HepG2 (cell line): Measurements from ENCODE around the gene MTCH2. TPM values are rescaled to one million over a fixed set of nuclear protein-coding genes. Genes with fewer than 3 reads are reported as not detected.
A peak's percentile ranks its signal among the peaks of the same experiment; 100 is the strongest.

Experiments used
- ATAC-seq: fragments of 200-7000 bp; cut with Tn5 transposase; 3 replicates; pipeline ENCODE4 v1.9.1; 2020; ENCODE audit warnings: mild to moderate bottlenecking, moderate library complexity
- BruUV-seq: library from RNA; stranded (reverse); fragments of 400-500 nt; replicated peaks from 2 replicates; lab custom pipeline; 2021; lab: Mats Ljungman, UMichigan
- CTCF ChIA-PET: fragments of 300-600 bp; formaldehyde crosslinking; extraction: SDS; loops from one replicate; lab custom pipeline; 2021; ENCODE audit warnings: low total read pairs, inconsistent platforms, low intra/inter-chr PET ratio; lab: Yijun Ruan, JAX
- POLR2A ChIA-PET: fragments of 350-600 bp; sonication (Branson Sonifier 250); formaldehyde crosslinking; loops from one replicate; lab custom pipeline; 2020; ENCODE audit warnings: antibody characterized with exemption, inconsistent platforms; lab: Yijun Ruan, JAX
- DNase-seq: peaks from one replicate; pipeline ENCODE4 v3.0.0-alpha.2; 2015; ENCODE audit warnings: low spot score
- FAIRE-seq: peaks from 3 replicates; lab custom pipeline; 2011; peaks lifted over from hg19 to GRCh38; lab: Jason Lieb, UNC
- H2AFZ ChIP-seq: one replicate; pipeline ENCODE4 v1.6.1; 2011; ENCODE audit warnings: low read length, inconsistent platforms
- H3K27ac ChIP-seq: fragments of 300-600 bp; 3 replicates; pipeline ENCODE4 v1.8.0; 2011; ENCODE audit warnings: mixed run types, mild to moderate bottlenecking, mixed read lengths, low read length, inconsistent platforms; ENCODE audit not compliant: insufficient read depth; ENCODE audit errors: extremely low read length
- H3K27me3 ChIP-seq, 2 experiments: fragments of 200-600 bp in 1 of 2; 2 replicates in 1 of 2; 3 replicates in 1 of 2; pipeline versions ENCODE4 v1.6.0 to v1.8.0; 2011; ENCODE audit warnings: low read length in 2 of 2, mild to moderate bottlenecking in 2 of 2, moderate library complexity in 2 of 2, inconsistent platforms in 1 of 2; ENCODE audit not compliant: insufficient read depth in 2 of 2, control insufficient read depth in 1 of 2
- H3K36me3 ChIP-seq, 2 experiments: fragments of 200-600 bp in 1 of 2; replicated peaks in 1 of 2; 2 replicates in 1 of 2; 3 replicates in 1 of 2; pipeline versions ENCODE4 v1.5.1 to v1.8.0; 2011; ENCODE audit warnings: low read length in 2 of 2, inconsistent platforms in 1 of 2; ENCODE audit not compliant: insufficient read depth in 2 of 2, control insufficient read depth in 1 of 2
- H3K4me1 ChIP-seq: 2 replicates; pipeline ENCODE4 v1.5.1; 2012; ENCODE audit warnings: low read length, inconsistent platforms; ENCODE audit not compliant: insufficient read depth
- H3K4me2 ChIP-seq: 2 replicates; pipeline ENCODE4 v1.6.0; 2011; ENCODE audit warnings: low read depth, low read length, inconsistent platforms
- H3K4me3 ChIP-seq, 3 experiments: fragments of 200-600 bp in 1 of 3; sonication (generic), shearing (Covaris generic) in 1 of 3; replicated peaks in 1 of 3; 2 replicates each; pipeline ENCODE4 v1.5.1; 2011 to 2016; ENCODE audit warnings: low read length in 3 of 3, inconsistent platforms in 2 of 3, low read depth in 2 of 3, mild to moderate bottlenecking in 2 of 3, control low read depth in 1 of 3, mixed read lengths in 1 of 3; ENCODE audit not compliant: insufficient read depth in 1 of 3
- H3K79me2 ChIP-seq: one replicate; pipeline ENCODE4 v1.6.1; 2011; ENCODE audit warnings: low read length, inconsistent platforms; ENCODE audit not compliant: insufficient read depth
- H3K9ac ChIP-seq: 2 replicates; pipeline ENCODE4 v1.6.0; 2011; ENCODE audit warnings: mild to moderate bottlenecking, low read depth, low read length, inconsistent platforms; ENCODE audit not compliant: insufficient read depth
- H3K9me3 ChIP-seq: 2 replicates; pipeline ENCODE4 v1.5.1; 2012; ENCODE audit warnings: mild to moderate bottlenecking, low read length
- H4K20me1 ChIP-seq: 2 replicates; pipeline ENCODE4 v1.6.0; 2011; ENCODE audit warnings: inconsistent platforms, mild to moderate bottlenecking, low read length, moderate library complexity; ENCODE audit not compliant: insufficient read depth
- ELF3 ChIP-seq: IDR thresholded peaks from 2 replicates; pipeline ENCODE4 v1.6.1; 2016; ENCODE audit warnings: missing genetic modification reagents, missing compliant biosample characterization
- GABPB1 ChIP-seq: IDR thresholded peaks from 2 replicates; pipeline ENCODE4 v1.6.1; 2016; ENCODE audit warnings: mild to moderate bottlenecking, missing genetic modification reagents, moderate library complexity, missing compliant biosample characterization
- PAXIP1 ChIP-seq: sonication (generic); formaldehyde crosslinking; conservative IDR thresholded peaks from 2 replicates; pipeline ENCODE4 v1.4.0; 2020; ENCODE audit warnings: mild to moderate bottlenecking, missing genetic modification reagents, moderate library complexity
- RARA ChIP-seq: IDR thresholded peaks from 2 replicates; pipeline ENCODE4 v1.6.1; 2016; ENCODE audit warnings: missing genetic modification reagents, missing compliant biosample characterization
- SAP130 ChIP-seq: IDR thresholded peaks from 2 replicates; pipeline ENCODE4 v1.6.1; 2016; ENCODE audit warnings: low read depth
- XRCC5 ChIP-seq: fragments of 200-400 bp; formaldehyde crosslinking; optimal IDR thresholded peaks from 2 replicates; pipeline ENCODE3; 2017; ENCODE audit warnings: mild to moderate bottlenecking, low read length
- ZNF430 ChIP-seq: sonication (generic); formaldehyde crosslinking; IDR thresholded peaks from 2 replicates; pipeline ENCODE4 v1.9.0; 2021; ENCODE audit warnings: mild to moderate bottlenecking, missing genetic modification reagents
- in situ Hi-C: cut with HindIII; loops from 2 replicates; pipeline ENCODE4 v1.10.0; 2017; ENCODE audit warnings: low pct_unique_long_range_greater_than_20kb; ENCODE audit not compliant: extremely low pct_ligation_motif_present
- intact Hi-C: fragments of 100-400 bp; cut with micrococcal nuclease; formaldehyde crosslinking; loops from one replicate; pipeline ENCODE4 v1.10.0; 2022; ENCODE audit not compliant: unreplicated experiment
- polyA plus RNA-seq, 8 experiments: library from polyadenylated mRNA; depleted of rRNA in 3 of 8; stranded (reverse) in 7 of 8; unstranded in 1 of 8; fragments of >200 nt; fragmentation: Illumina TruSeq in 4 of 8; extraction: Trizol in 4 of 8; gene quantifications; 2 replicates each; pipeline versions ENCODE4 v1.2.1 to v1.2.3, GENCODE V29; 2011 to 2016; ENCODE audit warnings: low read depth in 4 of 8, missing spikeins in 1 of 8, mixed read lengths in 1 of 8; ENCODE audit not compliant: insufficient read depth in 1 of 8
- total RNA-seq, 5 experiments: library from RNA; depleted of rRNA; stranded (reverse); fragments of >200 nt; fragmentation: Illumina TruSeq; extraction: Trizol; gene quantifications; 2 replicates each; pipeline ENCODE4 v1.2.3, GENCODE V29; 2016; ENCODE audit warnings: low read depth in 1 of 5

MTCH2 gene
- total and polyA plus RNA-seq, 2 of the 13 experiments (the other 11 are each of a cell fraction or from before 2014, with no cell fraction given) = 112 to 272 TPM

- no peak overlapping the region; the same call in 1 of the 2 replicates for H3K4me2 ChIP-seq
- CTCF ChIA-PET = no interaction called here
Observed at GRCh38 chr11:47668665-47669064, 26.3 kb upstream of the MTCH2 start.

More at GRCh38 chr11:47668665-47669064, 26.3 kb upstream of the MTCH2 start:
- Histone ChIP-seq H3K27me3 (no peaks in the 10 kb centered on the region), H3K4me1 (peaks cover 50% of the 10 kb centered on the region), H3K9ac (no peak overlapping the region), H3K4me3 (no peak overlapping the region), H2AFZ (no peak overlapping the region), H3K9me3 (no peaks in the 10 kb centered on the region), H3K36me3 (no peaks in the 10 kb centered on the region), H3K79me2 (no peaks in the 10 kb centered on the region), H3K27ac (no peak overlapping the region), H4K20me1 (no peaks in the 10 kb centered on the region)
- in situ Hi-C loops (no loop called here), intact Hi-C loops (no loop called here)
- TF ChIP-seq ELF3 (CRISPR knock-in tag) (peak; percentile 57), SAP130 (CRISPR knock-in tag) (peak; percentile 53), ZNF430 (CRISPR knock-in tag) (no peak), XRCC5 (no peak), GABPB1 (CRISPR knock-in tag) (no peak), PAXIP1 (CRISPR knock-in tag) (peak; percentile 35; the same call in 1 of the 2 replicates), RARA (CRISPR knock-in tag) (peak; percentile 65)
- ATAC-seq = peak; percentile 72
- no peak for FAIRE-seq
- POLR2A ChIA-PET = no interaction called here
- peak; percentile 47 for DNase-seq
- no TSS peak for BruUV-seq
